Keratinocyte (primary cell): ENCODE measurements around the gene NDUFAF8. TPM values are rescaled to one million over a fixed set of nuclear protein-coding genes. Genes with fewer than 3 reads are reported as not detected.

Experiments used
- DNase-seq: peaks from one replicate; pipeline ENCODE4 v3.0.0-alpha.2; 2011; ENCODE audit warnings: low read depth, missing footprints, low spot score
- FAIRE-seq: peaks from 2 replicates; lab custom pipeline; 2011; peaks lifted over from hg19 to GRCh38; lab: Jason Lieb, UNC
- H2AFZ ChIP-seq: 2 replicates; pipeline ENCODE4 v1.6.0; 2012; ENCODE audit warnings: low read length, control low read depth, inconsistent platforms; ENCODE audit not compliant: control insufficient read depth
- H3K27ac ChIP-seq: 2 replicates; pipeline ENCODE4 v1.5.1; 2011; ENCODE audit warnings: low read length; ENCODE audit not compliant: control insufficient read depth, insufficient read depth
- H3K27me3 ChIP-seq: 3 replicates; pipeline ENCODE4 v1.6.0; 2011; ENCODE audit warnings: low read length; ENCODE audit not compliant: control insufficient read depth, insufficient read depth; ENCODE audit errors: extremely low read depth
- H3K36me3 ChIP-seq, 2 experiments: 2 replicates in 1 of 2; 3 replicates in 1 of 2; pipeline ENCODE4 v1.5.1; 2011; ENCODE audit warnings: low read length in 2 of 2, mild to moderate bottlenecking in 1 of 2; ENCODE audit not compliant: control insufficient read depth in 2 of 2, insufficient read depth in 2 of 2; ENCODE audit errors: extremely low read depth in 1 of 2
- H3K4me1 ChIP-seq: 3 replicates; pipeline ENCODE4 v1.5.1; 2011; ENCODE audit warnings: low read length; ENCODE audit not compliant: control insufficient read depth, insufficient read depth; ENCODE audit errors: extremely low read depth
- H3K4me2 ChIP-seq: 3 replicates; pipeline ENCODE4 v1.6.0; 2011; ENCODE audit warnings: low read depth, low read length; ENCODE audit not compliant: control insufficient read depth, insufficient read depth; ENCODE audit errors: extremely low read depth
- H3K4me3 ChIP-seq, 3 experiments: fragments of 200-600 bp in 1 of 3; sonication (generic) in 1 of 3; 2 replicates in 2 of 3; 3 replicates in 1 of 3; pipeline ENCODE4 v1.5.1; 2011 to 2016; ENCODE audit warnings: low read length in 3 of 3, mild to moderate bottlenecking in 3 of 3, control low read depth in 2 of 3, inconsistent platforms in 1 of 3, low read depth in 1 of 3, mixed read lengths in 1 of 3, mixed run types in 1 of 3, moderate library complexity in 1 of 3; ENCODE audit not compliant: control insufficient read depth in 2 of 3, insufficient read depth in 2 of 3; ENCODE audit errors: extremely low read depth in 1 of 3
- H3K79me2 ChIP-seq: 2 replicates; pipeline ENCODE4 v1.6.0; 2012; ENCODE audit warnings: low read length; ENCODE audit not compliant: control insufficient read depth, insufficient read depth
- H3K9ac ChIP-seq: 3 replicates; pipeline ENCODE4 v1.6.0; 2011; ENCODE audit warnings: low read length; ENCODE audit not compliant: control insufficient read depth, insufficient read depth; ENCODE audit errors: extremely low read depth
- H3K9me1 ChIP-seq: 3 replicates; pipeline ENCODE4 v1.6.0; 2011; ENCODE audit warnings: low read length; ENCODE audit not compliant: control insufficient read depth, insufficient read depth; ENCODE audit errors: extremely low read depth
- H3K9me3 ChIP-seq: 2 replicates; pipeline ENCODE4 v1.5.1; 2012; ENCODE audit warnings: low read depth, low read length; ENCODE audit not compliant: control insufficient read depth
- H4K20me1 ChIP-seq: 3 replicates; pipeline ENCODE4 v1.6.0; 2011; ENCODE audit warnings: low read length; ENCODE audit not compliant: control insufficient read depth, insufficient read depth; ENCODE audit errors: extremely low read depth
- EZH2 ChIP-seq: IDR thresholded peaks from one replicate; pipeline ENCODE4 v1.6.1; 2012; ENCODE audit warnings: inconsistent platforms, mild to moderate bottlenecking, low read length, moderate library complexity
- dilution Hi-C: fragments of 300-500 bp; cut with MboI; formaldehyde crosslinking; loops from one replicate; pipeline ENCODE4 v1.7.0; 2020; ENCODE audit warnings: low sequenced_read_pairs; ENCODE audit not compliant: extremely low pct_ligation_motif_present
- polyA plus RNA-seq, 5 experiments: library from polyadenylated mRNA; depleted of rRNA in 3 of 5; stranded (reverse) in 3 of 5; stranded (forward) in 1 of 5; unstranded in 1 of 5; fragments of >200 nt; gene quantifications; 1 replicate in 1 of 5; 2 replicates in 3 of 5; 3 replicates in 1 of 5; pipeline versions ENCODE4 v1.2.1 to v1.2.3, GENCODE V29; 2011 to 2012; ENCODE audit warnings: missing spikeins in 2 of 5, low read depth in 1 of 5, low replicate concordance in 1 of 5
- TF ChIP-seq, protein P1 (sequence below), 3 experiments: IDR thresholded peaks in 1 of 3; conservative IDR thresholded peaks in 1 of 3; optimal IDR thresholded peaks in 1 of 3; 2 replicates in 2 of 3; 3 replicates in 1 of 3; pipeline versions ENCODE3 to v1.5.1; 2011; ENCODE audit warnings: low read length in 3 of 3, mild to moderate bottlenecking in 3 of 3, moderate library complexity in 2 of 3, control low read depth in 1 of 3, inconsistent platforms in 1 of 3; ENCODE audit not compliant: insufficient read depth in 2 of 3; ENCODE audit errors: extremely low read depth in 1 of 3

The NDUFAF8 gene
- polyA plus RNA-seq, 1 donor (not counting 4 experiments of a cell fraction or from before 2014, with no cell fraction given), result 171 TPM

DNA sequence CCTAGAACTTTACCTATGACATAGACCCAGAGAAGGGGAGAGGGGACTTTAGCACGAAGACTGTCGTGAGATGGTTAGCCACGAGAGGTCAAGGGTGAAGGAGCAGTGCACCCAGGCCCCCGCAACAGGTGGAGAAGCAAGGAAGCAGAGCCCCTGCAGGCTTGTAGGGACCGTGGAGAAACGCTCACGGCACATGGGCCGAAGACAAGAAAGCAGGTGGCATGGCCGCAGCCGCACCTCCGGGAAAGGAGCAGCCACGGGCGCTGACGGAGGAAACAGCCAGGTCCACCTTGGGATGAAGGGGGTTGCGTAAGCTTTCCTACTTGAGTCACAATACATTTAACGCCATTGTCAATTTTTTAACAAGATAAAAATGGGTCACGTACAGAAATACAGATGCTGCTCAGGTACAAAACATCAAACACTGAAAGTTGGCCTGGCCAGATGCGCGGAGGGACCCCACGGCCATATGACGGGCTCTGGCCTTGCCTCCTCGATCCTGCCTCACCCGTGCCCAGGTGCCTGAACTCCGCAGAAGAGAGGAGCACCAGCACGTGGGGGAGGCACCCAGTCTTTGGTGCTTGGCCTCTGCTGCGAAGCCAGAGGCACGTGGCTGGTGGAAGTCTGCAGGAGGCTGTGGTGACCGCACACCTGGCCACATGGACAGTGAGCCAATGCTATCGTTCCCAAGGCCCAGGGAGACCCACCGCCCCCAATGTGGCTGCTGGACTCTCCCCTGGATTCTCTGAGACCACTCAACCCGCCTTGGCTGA, 34.8 kb downstream of the NDUFAF8 start:
- Histone ChIP-seq H2AFZ (no peak overlapping the region), H4K20me1 (peaks cover 4% of the 10 kb centered on the region), H3K9me3 (no peaks in the 10 kb centered on the region), H3K4me1 (peaks cover 11% of the 10 kb centered on the region), H3K4me2 (no peak overlapping the region), H3K79me2 (no peaks in the 10 kb centered on the region), H3K4me3 (no peak overlapping the region), H3K27me3 (no peaks in the 10 kb centered on the region), H3K9me1 (peaks cover 2% of the 10 kb centered on the region), H3K9ac (no peak overlapping the region), H3K36me3 (peaks cover 22 to 30% of the 10 kb centered on the region in 2 experiments), H3K27ac (no peak overlapping the region)
- no peak for DNase-seq
- dilution Hi-C loops, result no loop called here
- TF ChIP-seq, protein P1, sequence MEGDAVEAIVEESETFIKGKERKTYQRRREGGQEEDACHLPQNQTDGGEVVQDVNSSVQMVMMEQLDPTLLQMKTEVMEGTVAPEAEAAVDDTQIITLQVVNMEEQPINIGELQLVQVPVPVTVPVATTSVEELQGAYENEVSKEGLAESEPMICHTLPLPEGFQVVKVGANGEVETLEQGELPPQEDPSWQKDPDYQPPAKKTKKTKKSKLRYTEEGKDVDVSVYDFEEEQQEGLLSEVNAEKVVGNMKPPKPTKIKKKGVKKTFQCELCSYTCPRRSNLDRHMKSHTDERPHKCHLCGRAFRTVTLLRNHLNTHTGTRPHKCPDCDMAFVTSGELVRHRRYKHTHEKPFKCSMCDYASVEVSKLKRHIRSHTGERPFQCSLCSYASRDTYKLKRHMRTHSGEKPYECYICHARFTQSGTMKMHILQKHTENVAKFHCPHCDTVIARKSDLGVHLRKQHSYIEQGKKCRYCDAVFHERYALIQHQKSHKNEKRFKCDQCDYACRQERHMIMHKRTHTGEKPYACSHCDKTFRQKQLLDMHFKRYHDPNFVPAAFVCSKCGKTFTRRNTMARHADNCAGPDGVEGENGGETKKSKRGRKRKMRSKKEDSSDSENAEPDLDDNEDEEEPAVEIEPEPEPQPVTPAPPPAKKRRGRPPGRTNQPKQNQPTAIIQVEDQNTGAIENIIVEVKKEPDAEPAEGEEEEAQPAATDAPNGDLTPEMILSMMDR (optimal IDR thresholded peaks at IDR 0.05 in 1 of 3, IDR thresholded peaks at IDR 0.05 in 1 of 3, conservative IDR thresholded peaks at IDR 0.05 in 1 of 3; ENCODE audit: extremely low read depth in 1 of 3, insufficient read depth in 2 of 3, low read length in 3 of 3), result no peak
- no peak for TF ChIP-seq EZH2
- FAIRE-seq, result no peak

- Histone ChIP-seq H4K20me1 (peaks cover 4% of the 10 kb centered on the region), H3K36me3 (peaks cover 22 to 34% of the 10 kb centered on the region in 2 experiments), H3K27me3 (no peaks in the 10 kb centered on the region), H3K4me1 (peaks cover 11% of the 10 kb centered on the region), H3K9ac (no peak overlapping the region), H3K79me2 (no peaks in the 10 kb centered on the region), H3K4me2 (no peak overlapping the region), H3K9me3 (no peaks in the 10 kb centered on the region), H3K27ac (no peak overlapping the region), H2AFZ (no peak overlapping the region), H3K4me3 (no peak overlapping the region), H3K9me1 (peaks cover 2% of the 10 kb centered on the region)
- TF ChIP-seq, protein P1 (optimal IDR thresholded peaks at IDR 0.05 in 1 of 3, IDR thresholded peaks at IDR 0.05 in 1 of 3, conservative IDR thresholded peaks at IDR 0.05 in 1 of 3; ENCODE audit: extremely low read depth in 1 of 3, insufficient read depth in 2 of 3, low read length in 3 of 3), result no peak
- no peak for TF ChIP-seq EZH2
- DNase-seq, result no peak
- dilution Hi-C loops, result no loop called here
- no peak for FAIRE-seq
Observed at GRCh38 chr17:81274471-81274855, 35.3 kb downstream of the NDUFAF8 start.
